RWPE1 (cell line): ENCODE results near the gene SRGAP1.

ENCODE experiments used
- CTCF ChIA-PET: fragments of 350-600 bp; sonication (Branson Sonifier 250); formaldehyde crosslinking; extraction: SDS; loops from one replicate; lab custom pipeline; 2021; lab: Yijun Ruan, JAX
- POLR2A ChIA-PET: fragments of 400-600 bp; formaldehyde crosslinking; extraction: SDS; loops from one replicate; lab custom pipeline; 2020; ENCODE audit warnings: antibody characterized with exemption; ENCODE audit not compliant: low non-redundant PET; lab: Yijun Ruan, JAX
- DNase-seq: peaks from one replicate; pipeline ENCODE4 v3.0.0; 2012; ENCODE audit warnings: low spot score
- H3K27ac ChIP-seq: fragments of 450-650 bp; 2 replicates; pipeline ENCODE4 v1.5.1; 2017
- CTCF ChIP-seq: fragments of 450-650 bp; conservative IDR thresholded peaks from 2 replicates; pipeline ENCODE4 v1.5.1; 2017; ENCODE audit warnings: low read depth, mild to moderate bottlenecking

The SRGAP1 gene

GRCh38 chr12:63862187-63862968 lies 17.9 kb downstream of the SRGAP1 start:
- ChIA-PET POLR2A (no interaction called here), CTCF (interaction anchor here (0.7 kb wide), 1 partner anchor 23 kb away, joined by 5 read pairs; no protein-coding TSS in a partner anchor)
- peak overlapping the region; percentile 64 for H3K27ac ChIP-seq
- no peak for DNase-seq
- no peak for TF ChIP-seq CTCF

GRCh38 chr12:63862969-63863230 lies 18.4 kb downstream of the SRGAP1 start:
- no peak for TF ChIP-seq CTCF
- ChIA-PET CTCF (interaction anchor here (0.7 kb wide), 1 partner anchor 24 kb away, joined by 5 read pairs; no protein-coding TSS in a partner anchor), POLR2A (no interaction called here)
- peak overlapping the region; percentile 56; the same call in 1 of the 2 replicates for H3K27ac ChIP-seq
- DNase-seq, result no peak

- no peak for DNase-seq
- TF ChIP-seq CTCF, result no peak
- H3K27ac ChIP-seq, result peak overlapping the region; percentile 56
- CTCF ChIA-PET, result no interaction called here
- POLR2A ChIA-PET, result no interaction called here
These were observed 19.4 kb downstream of the SRGAP1 start for GRCh38 chr12:63863658-63864453.

GRCh38 chr12:63864454-63864706 lies 19.9 kb downstream of the SRGAP1 start:
- H3K27ac ChIP-seq, result no peak overlapping the region
- DNase-seq, result no peak
- POLR2A ChIA-PET, result no interaction called here
- no peak for TF ChIP-seq CTCF
- CTCF ChIA-PET, result no interaction called here

GRCh38 chr12:63865448-63865847 lies 20.9 kb downstream of the SRGAP1 start:
- H3K27ac ChIP-seq, result no peak overlapping the region
- POLR2A ChIA-PET, result no interaction called here
- no peak for DNase-seq
- CTCF ChIA-PET, result no interaction called here
- no peak for TF ChIP-seq CTCF

GRCh38 chr12:63867053-63867452 lies 22.6 kb downstream of the SRGAP1 start:
- POLR2A ChIA-PET, result no interaction called here
- no peak for TF ChIP-seq CTCF
- DNase-seq, result no peak

More at GRCh38 chr12:63867053-63867452, 22.6 kb downstream of the SRGAP1 start:
- no peak overlapping the region for H3K27ac ChIP-seq
- CTCF ChIA-PET, result interaction anchor here (0.7 kb wide), 1 partner anchor 435 kb away, joined by 5 read pairs; no protein-coding TSS in a partner anchor
